Thyroid gland (tissue), 4 donors: ENCODE results near the gene IQSEC2. TPM values are rescaled to one million over a fixed set of nuclear protein-coding genes. Genes with fewer than 3 reads are reported as not detected.
A peak's percentile ranks its signal among the peaks of the same experiment; 100 is the strongest.

Source experiments
- DNase-seq, 2 donors: peaks; one replicate each; pipeline ENCODE4 v3.0.0-alpha.2; 2019
- H3K27ac ChIP-seq, 3 donors: fragments of 200-600 bp; sonication (generic); 1 replicate in 2 of 3; 2 replicates in 1 of 3; pipeline ENCODE4 v1.5.1; 2016 to 2019; ENCODE audit warnings: mild to moderate bottlenecking in 1 of 3, moderate library complexity in 1 of 3
- H3K27me3 ChIP-seq: fragments of 200-600 bp; sonication (generic); one replicate; pipeline ENCODE4 v1.5.1; 2019
- H3K36me3 ChIP-seq, 2 donors: fragments of 200-600 bp; sonication (generic); one replicate each; pipeline ENCODE4 v1.5.1; 2016 to 2019
- H3K4me1 ChIP-seq, 2 donors: fragments of 200-600 bp; sonication (generic); one replicate each; pipeline ENCODE4 v1.5.1; 2017 to 2019
- H3K4me3 ChIP-seq, 3 donors: fragments of 200-600 bp; sonication (generic); replicated peaks in 1 of 3; 1 replicate in 2 of 3; 2 replicates in 1 of 3; pipeline ENCODE4 v1.5.1; 2016; ENCODE audit warnings: mild to moderate bottlenecking in 1 of 3
- H3K9me3 ChIP-seq: fragments of 200-600 bp; sonication (generic); one replicate; pipeline ENCODE4 v1.5.1; 2017
- CTCF ChIP-seq, 6 experiments: fragments of 200-600 bp in 3 of 6; fragments of 450-650 bp in 3 of 6; sonication (generic) in 3 of 6; IDR thresholded peaks; one replicate each; pipeline ENCODE4 v1.5.1; 2016 to 2019; ENCODE audit warnings: antibody characterized with exemption in 6 of 6, mild to moderate bottlenecking in 2 of 6, inconsistent platforms in 1 of 6, moderate library complexity in 1 of 6
- POLR2A ChIP-seq, 2 donors: fragments of 450-650 bp; IDR thresholded peaks; one replicate each; pipeline ENCODE4 v1.6.1; 2017; ENCODE audit warnings: antibody characterized with exemption in 2 of 2, mild to moderate bottlenecking in 2 of 2, moderate library complexity in 1 of 2
- WGBS, 2 donors: methylation state at CpG; one replicate each; pipeline ENCODE4 v1.1.5; 2017; 5-methylcytosine and 5-hydroxymethylcytosine counted together
- intact Hi-C: fragments of 100-400 bp; cut with DNase I; formaldehyde crosslinking; loops from one replicate; pipeline ENCODE4 v1.15.1; 2023
- total RNA-seq, 4 donors: library from RNA; depleted of rRNA; stranded (reverse); fragments of >200 nt; gene quantifications; one replicate each; pipeline ENCODE4 v1.2.3, GENCODE V29; 2016

Gene IQSEC2
- total RNA-seq, 4 donors from 2014 or later: 14.1 to 23.7 (median 17.2) TPM

- no peaks in the 10 kb centered on the region for H3K4me1 ChIP-seq
- H3K27me3 ChIP-seq: no peaks in the 10 kb centered on the region
- intact Hi-C loops: no loop called here
- H3K4me3 ChIP-seq: no peak overlapping the region
- H3K9me3 ChIP-seq: no peaks in the 10 kb centered on the region
- H3K27ac ChIP-seq: no peak overlapping the region
- 71 to 75% methylated on average over 1 of the region's 1 CpG for WGBS, 2 donors
- DNase-seq: no peak
- H3K36me3 ChIP-seq: no peaks in the 10 kb centered on the region
- TF ChIP-seq POLR2A (IDR thresholded peaks at IDR 0.05) (no peak), CTCF (IDR thresholded peaks at IDR 0.05) (peak in 1 of 6 experiments; percentile 18)
These were observed 36.8 kb downstream of the IQSEC2 start for GRCh38 chrX:53244610-53245009.

DNA sequence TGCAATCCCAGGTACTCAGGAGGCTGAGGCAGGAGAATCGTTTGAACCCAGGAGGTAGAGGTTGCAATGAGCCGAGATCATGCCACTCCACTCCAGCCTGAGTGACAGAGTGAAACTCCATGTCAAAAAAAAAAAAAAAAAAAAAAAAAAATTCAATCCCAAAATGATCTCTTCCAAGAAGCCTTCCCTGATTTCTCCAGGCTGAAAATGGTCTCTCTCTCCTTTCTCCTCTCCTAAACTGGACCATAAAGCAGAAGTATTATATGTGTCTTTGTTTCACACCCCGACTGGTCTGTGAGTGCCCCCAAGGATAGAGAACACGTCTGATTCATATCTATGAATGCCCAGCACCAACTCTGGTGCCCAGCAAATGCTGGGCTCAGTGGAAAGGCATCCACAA lies 39.1 kb downstream of the IQSEC2 start:
- Histone ChIP-seq H3K4me3 (no peak overlapping the region), H3K9me3 (no peaks in the 10 kb centered on the region), H3K4me1 (no peaks in the 10 kb centered on the region), H3K27ac (no peak overlapping the region), H3K27me3 (no peaks in the 10 kb centered on the region), H3K36me3 (no peaks in the 10 kb centered on the region)
- no peak for DNase-seq
- WGBS, 2 donors: 87 to 97% methylated on average over 4 of the region's 4 CpGs
- TF ChIP-seq POLR2A (IDR thresholded peaks at IDR 0.05) (no peak), CTCF (IDR thresholded peaks at IDR 0.05) (no peak)
- intact Hi-C loops: no loop called here

- intact Hi-C loops: no loop called here
- H3K9me3 ChIP-seq: no peaks in the 10 kb centered on the region
- no peak overlapping the region for H3K27ac ChIP-seq
- H3K27me3 ChIP-seq: no peaks in the 10 kb centered on the region
- DNase-seq: no peak
- H3K36me3 ChIP-seq: no peaks in the 10 kb centered on the region
- H3K4me3 ChIP-seq: no peak overlapping the region
- TF ChIP-seq CTCF (IDR thresholded peaks at IDR 0.05) (no peak), POLR2A (IDR thresholded peaks at IDR 0.05) (no peak)
- 80 to 83% methylated on average over 2 to 7 of the region's 7 CpGs for WGBS, 2 donors
- H3K4me1 ChIP-seq: no peaks in the 10 kb centered on the region
These were observed 39.8 kb downstream of the IQSEC2 start for GRCh38 chrX:53241558-53241957.

DNA sequence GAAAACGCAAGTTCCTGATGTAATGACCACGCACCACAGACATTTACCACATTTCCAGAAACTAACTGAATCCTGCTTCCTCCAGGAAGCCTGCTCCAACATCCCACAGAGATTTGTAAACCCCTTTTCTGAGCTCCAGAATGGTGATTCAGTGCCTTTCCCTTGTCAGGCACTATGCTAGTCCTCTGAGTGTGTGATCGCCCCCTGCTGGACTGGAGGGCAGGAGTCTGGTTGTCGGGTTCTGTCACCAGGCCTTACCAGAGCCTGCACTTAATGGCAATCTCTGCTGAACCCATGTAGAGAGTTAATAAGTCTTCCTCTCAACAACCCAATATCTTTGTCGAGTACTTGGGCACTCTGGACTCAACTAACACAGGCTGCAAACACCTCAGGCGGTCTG lies 41.9 kb downstream of the IQSEC2 start:
- TF ChIP-seq CTCF (IDR thresholded peaks at IDR 0.05) (no peak), POLR2A (IDR thresholded peaks at IDR 0.05) (no peak)
- H3K27ac ChIP-seq: no peak overlapping the region
- no peaks in the 10 kb centered on the region for H3K36me3 ChIP-seq
- no peak for DNase-seq
- no peaks in the 10 kb centered on the region for H3K9me3 ChIP-seq
- H3K4me1 ChIP-seq: no peaks in the 10 kb centered on the region
- H3K27me3 ChIP-seq: no peaks in the 10 kb centered on the region
- intact Hi-C loops: no loop called here
- WGBS, 2 donors: 83 to 100% methylated on average over 2 to 6 of the region's 6 CpGs
- H3K4me3 ChIP-seq: no peak overlapping the region

DNA sequence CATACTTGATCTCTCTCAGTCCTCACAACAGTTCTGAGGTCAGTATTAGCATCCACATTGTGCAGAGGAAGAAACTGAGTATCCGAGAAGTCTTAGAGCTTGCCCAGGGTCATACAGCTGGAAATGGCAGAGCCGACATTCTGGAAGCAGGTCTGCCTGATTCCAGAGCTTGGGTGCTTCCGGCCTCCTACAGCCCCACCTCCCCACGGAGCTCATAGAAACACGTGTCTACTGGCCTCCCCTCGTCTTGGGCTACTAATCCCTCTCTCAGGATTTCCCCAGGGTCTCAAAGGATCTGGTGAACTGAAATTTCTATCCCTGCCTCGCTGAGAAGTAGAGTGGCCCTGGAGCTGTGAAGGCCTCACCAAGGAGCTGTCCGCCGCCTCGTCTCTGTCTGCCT lies 44.3 kb downstream of the IQSEC2 start:
- no peak for DNase-seq
- WGBS, 2 donors: 77 to 80% methylated on average over 4 to 7 of the region's 10 CpGs
- intact Hi-C loops: no loop called here

More for the DNA sequence above, 44.3 kb downstream of the IQSEC2 start:
- Histone ChIP-seq H3K36me3 (no peaks in the 10 kb centered on the region), H3K9me3 (no peaks in the 10 kb centered on the region), H3K27ac (no peak overlapping the region), H3K27me3 (no peaks in the 10 kb centered on the region), H3K4me3 (no peak overlapping the region), H3K4me1 (no peaks in the 10 kb centered on the region)
- no peak for TF ChIP-seq POLR2A (IDR thresholded peaks at IDR 0.05)
- TF ChIP-seq CTCF (IDR thresholded peaks at IDR 0.05): no peak
